AG09319 (cell line): ENCODE measurements around the gene E2F1.
"Not testable (repeated sequence)": the region's sequence is repeated elsewhere in the genome, so short reads cannot be mapped to it uniquely, and the experiment has no call there.

Source experiments
- DNase-seq: peaks from one replicate; pipeline ENCODE4 v3.0.0-alpha.2; 2010; ENCODE audit warnings: low read depth; ENCODE audit errors: extremely low read depth
- TF ChIP-seq, protein P1 (sequence below): IDR thresholded peaks from 2 replicates; pipeline ENCODE4 v1.5.1; 2011; ENCODE audit warnings: low read depth, mild to moderate bottlenecking, inconsistent platforms, low read length, moderate library complexity

E2F1 gene

GRCh38 chr20:33646191-33646590 is 40.0 kb downstream of the E2F1 start:
- TF ChIP-seq, protein P1, sequence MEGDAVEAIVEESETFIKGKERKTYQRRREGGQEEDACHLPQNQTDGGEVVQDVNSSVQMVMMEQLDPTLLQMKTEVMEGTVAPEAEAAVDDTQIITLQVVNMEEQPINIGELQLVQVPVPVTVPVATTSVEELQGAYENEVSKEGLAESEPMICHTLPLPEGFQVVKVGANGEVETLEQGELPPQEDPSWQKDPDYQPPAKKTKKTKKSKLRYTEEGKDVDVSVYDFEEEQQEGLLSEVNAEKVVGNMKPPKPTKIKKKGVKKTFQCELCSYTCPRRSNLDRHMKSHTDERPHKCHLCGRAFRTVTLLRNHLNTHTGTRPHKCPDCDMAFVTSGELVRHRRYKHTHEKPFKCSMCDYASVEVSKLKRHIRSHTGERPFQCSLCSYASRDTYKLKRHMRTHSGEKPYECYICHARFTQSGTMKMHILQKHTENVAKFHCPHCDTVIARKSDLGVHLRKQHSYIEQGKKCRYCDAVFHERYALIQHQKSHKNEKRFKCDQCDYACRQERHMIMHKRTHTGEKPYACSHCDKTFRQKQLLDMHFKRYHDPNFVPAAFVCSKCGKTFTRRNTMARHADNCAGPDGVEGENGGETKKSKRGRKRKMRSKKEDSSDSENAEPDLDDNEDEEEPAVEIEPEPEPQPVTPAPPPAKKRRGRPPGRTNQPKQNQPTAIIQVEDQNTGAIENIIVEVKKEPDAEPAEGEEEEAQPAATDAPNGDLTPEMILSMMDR = no peak
- no peak for DNase-seq

DNA sequence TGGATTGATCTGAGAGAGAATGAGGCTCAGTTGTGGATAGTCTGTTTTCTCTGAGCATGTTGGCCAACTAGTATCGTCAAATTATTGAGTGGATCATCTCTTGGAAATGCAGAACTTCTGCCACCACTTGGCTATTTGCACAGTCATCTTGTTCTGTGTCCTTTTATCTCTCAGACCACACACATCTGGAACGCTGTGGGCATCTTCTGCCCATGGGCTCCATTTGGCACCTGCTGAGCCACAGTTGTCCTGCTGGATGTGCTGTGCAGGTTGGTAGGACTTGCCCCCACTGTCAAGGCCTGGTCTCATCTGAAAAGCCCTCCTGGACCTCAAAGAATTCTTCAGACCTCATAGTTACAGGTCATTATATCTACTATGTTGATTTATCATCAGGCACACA is 40.8 kb downstream of the E2F1 start:
- TF ChIP-seq, protein P1 = no peak

DNA sequence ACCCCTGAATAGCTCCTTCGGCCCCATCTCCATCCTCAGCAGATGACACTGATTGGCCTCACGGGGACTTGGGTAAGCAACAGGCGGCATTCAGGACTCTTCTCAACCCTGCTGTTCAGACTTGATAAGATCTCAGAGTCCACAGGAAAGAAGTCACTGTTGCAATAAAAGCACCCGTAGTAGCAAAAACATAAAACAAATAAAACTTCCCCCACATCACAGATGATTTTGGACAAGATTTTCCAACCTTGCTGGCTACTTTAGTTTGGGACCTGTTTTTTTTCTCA is 41.2 kb downstream of the E2F1 start:
- TF ChIP-seq, protein P1 = no peak
- no peak for DNase-seq

More for the DNA sequence above, 40.8 kb downstream of the E2F1 start:
- DNase-seq = no peak

DNA sequence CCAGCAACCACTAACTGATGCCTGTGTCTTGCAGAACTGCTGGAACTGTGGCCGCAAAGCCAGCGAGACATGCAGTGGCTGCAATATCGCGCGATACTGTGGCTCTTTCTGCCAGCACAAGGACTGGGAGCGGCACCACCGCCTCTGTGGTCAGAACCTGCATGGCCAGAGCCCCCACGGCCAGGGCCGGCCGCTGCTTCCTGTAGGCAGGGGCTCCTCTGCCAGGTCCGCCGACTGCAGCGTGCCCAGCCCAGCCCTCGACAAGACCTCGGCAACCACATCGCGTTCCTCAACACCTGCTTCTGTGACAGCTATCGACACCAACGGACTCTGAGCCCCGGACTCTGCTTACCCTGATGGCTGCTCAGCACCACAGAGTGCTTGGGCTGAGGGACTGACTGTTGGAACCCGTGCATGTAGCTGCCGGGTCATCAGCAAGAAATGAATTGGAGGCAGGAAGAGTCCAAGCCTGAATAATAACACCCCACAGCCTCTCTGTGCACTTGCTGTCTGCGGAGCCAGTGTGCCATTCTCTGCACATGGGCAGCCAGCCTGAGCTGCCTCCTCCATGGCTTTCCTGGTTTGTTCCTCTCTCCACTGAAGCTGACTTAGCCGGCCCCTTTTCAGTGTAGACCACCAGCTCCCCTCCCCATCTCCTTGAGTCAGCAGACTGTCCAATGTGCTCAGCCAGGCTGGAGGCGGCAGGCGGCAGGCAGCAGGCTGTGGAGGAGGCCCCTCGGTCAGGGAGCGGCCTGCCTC is 41.7 kb downstream of the E2F1 start:
- TF ChIP-seq, protein P1 = no peak

GRCh38 chr20:33640287-33640686 is 45.9 kb downstream of the E2F1 start:
- DNase-seq = no peak
- TF ChIP-seq, protein P1 = no peak

More for the DNA sequence above, 41.7 kb downstream of the E2F1 start:
- DNase-seq = no peak

DNA sequence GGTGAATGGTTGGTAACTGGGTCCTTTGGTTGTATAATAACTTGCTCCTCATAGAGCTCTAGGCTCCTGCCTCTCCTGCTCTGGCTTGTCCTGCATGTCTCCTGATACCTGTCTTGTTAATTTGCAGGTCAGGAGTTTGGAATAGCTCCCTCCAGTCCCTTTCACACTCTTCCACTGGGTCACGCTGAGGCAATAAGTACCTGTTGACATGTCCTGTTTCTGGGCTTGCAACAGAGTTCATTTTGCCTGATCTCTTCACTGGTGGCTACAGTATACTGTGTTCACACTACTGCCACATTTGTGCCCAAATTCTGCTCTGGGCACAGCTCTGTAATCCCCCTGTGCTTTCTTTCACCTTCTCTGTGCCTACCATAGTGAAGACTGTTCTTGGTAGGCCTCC is 49.4 kb downstream of the E2F1 start:
- no peak for DNase-seq
- TF ChIP-seq, protein P1 = no peak

DNA sequence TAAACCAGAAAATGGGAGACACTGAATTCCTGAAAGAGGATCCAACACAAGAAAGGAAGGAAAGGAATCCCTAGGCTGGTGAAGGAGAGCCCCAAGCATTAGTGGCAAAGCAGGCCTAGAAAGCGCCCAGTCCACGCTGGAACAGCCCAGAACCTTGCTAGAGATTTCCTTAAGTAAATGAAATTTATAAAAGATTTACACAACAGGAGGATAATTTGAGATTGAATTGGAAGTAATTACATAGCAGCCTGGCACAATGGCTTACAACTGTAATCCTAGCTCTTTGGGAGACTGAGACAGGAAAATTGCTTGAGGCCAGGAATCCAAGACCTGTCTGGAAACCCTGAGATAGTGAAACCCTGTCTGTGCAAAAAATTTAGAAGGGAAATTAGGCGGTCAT is 50.8 kb downstream of the E2F1 start:
- TF ChIP-seq, protein P1 = no peak

GRCh38 chr20:33631910-33632309 is 54.3 kb downstream of the E2F1 start:
- not testable (repeated sequence) for DNase-seq

More for the DNA sequence above, 50.8 kb downstream of the E2F1 start:
- DNase-seq = no peak
